Measurements from ENCODE around the gene EML1.

Gene EML1

GRCh38 chr14:99943620-99944019 is 150.4 kb downstream of the EML1 start:
- DNase-seq, result no peak

DNA sequence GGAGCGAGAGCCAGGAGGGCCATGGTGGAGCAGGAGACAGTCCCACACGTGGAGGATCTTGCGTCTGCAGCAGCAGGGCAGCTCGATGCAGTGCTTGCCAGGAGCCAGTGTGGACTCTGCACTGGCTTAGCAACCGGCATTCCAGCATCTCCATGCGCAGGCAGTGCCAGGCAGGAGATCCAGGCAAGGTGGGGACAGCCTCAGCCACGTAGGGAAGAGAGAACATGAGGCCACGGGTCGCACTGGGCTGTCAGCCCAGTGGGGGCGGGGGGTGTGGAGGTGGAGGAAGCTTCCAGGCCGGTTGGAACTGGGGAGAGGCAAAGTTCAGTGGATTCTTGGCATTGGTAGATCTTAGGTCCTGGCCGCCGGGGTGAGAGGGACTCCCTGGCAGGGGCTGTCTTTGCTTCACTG is 151.0 kb downstream of the EML1 start:
- no peak for DNase-seq

DNA sequence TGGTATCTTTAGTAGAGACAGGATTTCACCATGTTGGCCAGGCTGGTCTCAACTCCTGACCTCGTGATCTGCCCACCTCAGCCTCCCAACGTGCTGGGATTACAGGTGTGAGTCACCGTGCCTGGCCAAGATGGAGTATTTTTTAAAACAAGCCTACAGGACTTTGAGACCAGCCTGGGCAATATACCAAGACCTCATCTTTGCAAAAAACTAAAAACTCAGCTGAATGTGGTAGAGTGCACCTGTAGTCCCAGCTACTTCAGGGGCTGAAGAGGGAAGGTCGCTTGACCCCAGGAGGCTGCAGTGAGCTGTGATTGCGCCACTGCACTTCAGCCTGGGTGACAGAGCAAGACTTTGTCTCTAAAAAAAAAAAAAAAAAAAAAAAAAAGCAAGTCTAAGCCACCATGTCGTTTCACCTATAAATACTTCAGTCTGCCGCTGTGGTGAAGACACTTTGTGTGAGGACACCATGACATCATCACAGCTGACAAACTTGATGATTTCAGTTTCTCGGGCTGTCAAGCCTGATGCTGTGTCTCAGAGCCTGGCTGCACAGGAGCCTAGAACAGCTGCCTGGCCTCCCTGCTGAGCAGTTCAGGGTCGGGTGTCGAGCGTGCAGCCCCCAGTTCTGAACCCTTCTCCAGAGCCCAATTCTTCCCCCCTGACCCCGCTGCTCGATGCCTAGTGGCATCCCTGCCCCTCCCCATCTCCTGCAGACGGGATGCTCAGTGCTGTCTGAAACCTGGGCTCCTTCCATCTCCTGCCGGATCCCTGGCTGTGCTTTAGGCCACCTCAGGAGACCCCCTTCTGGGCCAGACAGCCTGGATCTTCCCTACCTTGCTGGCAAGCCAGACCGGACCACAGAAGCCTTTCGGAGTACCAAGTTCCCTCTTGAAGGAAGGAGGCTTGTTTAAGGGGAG is 152.8 kb downstream of the EML1 start:
- peak; percentile 33 for DNase-seq

DNA sequence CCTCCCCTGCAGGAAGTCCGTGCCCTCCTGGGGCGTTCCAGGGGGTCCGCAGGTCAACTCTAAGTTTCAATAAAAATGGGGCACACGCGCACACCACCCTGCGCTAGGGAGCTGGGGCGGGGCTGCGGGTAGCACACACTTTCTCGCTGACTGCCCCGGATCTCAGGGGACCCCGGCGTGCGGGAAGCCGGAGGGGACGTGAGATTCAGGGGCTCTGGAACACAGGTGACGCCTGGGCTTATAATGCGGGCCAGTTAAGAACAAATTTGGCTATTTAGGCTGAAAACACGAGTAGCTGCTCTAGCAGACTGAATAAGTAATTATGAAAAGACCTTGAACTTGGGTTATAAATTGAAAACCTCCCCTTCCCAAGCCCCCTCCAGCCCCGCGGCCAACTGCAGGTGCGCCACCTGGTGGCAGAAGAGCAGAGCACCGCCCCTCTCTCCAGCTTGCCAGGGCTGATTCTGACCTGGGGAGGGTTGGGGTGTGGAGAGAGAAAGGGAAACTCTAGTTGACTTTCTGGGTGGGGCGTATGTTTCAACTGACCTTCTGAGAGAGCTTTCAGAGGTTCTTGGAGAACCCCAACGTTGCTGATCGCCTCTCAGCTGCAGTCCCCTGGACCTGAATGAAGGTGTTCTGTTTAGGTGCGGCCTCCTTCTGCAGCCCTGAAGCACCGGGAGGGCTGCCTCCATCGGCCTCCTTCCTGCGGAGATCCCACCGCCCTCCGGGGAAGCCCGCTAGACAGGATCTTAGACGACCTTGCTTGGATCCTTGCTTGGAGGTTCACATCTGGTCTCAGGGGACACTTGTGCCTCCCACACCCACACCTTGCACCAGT is 153.7 kb downstream of the EML1 start:
- DNase-seq, result peak; percentile 74

- no peak for DNase-seq
Observed at GRCh38 chr14:99947695-99948094, 154.5 kb downstream of the EML1 start.

DNA sequence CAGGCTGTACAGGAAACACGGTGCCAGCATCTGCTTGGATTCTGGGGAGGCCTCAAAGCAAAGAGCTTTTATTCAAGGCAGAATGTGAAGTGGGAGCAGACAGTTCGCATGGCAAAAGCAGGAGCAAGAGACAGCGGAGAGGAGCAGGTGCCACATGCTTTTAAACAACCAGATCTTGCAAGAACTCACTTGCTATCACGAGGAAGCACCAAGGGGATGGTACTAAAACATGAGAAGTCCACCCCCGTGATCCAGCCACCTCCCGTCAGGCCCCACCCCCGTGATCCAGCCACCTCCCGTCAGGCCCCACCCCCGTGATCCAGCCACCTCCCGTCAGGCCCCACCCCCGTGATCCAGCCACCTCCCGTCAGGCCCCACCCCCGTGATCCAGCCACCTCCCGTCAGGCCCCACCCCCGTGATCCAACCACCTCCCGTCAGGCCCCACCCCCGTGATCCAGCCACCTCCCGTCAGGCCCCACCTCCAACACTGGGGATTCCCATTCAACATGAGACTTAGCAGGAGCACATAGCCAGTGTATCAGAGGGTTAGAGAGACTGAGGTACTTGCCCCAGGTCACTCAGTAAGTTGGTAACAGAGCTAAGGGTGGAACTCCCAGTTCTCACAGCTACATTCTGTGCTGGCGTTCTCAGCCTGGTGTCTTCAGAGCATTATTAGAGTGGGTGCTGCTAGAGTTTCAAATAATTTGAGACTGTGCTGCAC is 156.0 kb downstream of the EML1 start:
- DNase-seq, result peak; percentile 9

DNA sequence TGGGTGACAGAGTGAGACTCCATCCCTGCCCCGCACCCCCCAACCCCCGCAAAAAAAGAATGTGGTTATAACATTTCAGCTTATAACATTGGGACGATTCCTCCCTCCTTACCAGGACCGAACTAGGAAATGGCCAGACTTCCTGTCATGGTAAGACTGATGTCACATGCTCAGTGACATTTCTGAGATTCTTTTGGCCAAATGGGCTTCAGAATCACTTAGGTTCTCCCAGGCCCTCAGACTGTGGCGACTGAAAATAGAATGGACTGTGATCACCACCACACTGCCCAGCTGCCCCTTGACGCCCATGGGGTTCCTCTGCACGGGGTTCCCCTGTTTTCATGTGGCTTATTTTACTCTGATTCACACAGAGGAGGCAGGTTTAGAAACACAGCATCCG is 157.0 kb downstream of the EML1 start:
- DNase-seq, result peak; percentile 10

DNA sequence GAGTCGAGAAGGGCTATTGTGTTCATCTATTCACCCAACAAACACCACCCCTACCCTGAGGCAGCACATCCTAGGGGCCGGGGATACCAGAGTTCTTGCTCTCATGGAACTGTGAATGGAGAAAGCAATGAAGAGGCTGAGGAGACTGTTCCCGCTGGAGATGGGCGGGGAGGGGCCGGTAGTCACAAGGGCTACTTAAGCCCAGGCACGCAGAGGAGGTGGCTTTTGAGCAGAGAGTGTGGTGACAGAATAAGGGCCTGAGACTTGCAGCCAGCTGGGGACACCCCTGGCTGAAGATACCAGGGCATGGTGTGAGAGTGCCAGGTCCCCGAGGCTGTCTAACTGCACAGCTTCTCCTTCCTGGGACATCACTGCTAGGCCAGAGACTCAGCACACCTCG is 157.9 kb downstream of the EML1 start:
- peak; percentile 9 for DNase-seq

DNA sequence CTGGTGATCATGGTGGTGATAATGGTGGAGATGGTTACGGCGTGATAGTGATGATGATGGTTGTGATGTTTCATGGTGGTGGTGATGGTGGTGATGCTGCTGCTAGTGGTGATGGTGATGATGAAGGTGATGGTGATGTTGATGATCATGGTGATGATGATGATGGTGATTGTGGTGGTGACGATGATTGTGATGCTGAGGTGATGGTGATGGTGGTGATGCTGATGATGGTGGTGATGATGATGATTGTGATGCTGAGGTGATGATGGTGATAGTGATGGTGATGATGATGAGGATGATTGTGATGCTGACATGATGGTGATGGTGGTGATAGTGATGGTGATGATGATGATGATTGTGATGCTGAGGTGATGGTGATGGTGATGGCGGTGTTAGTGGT is 158.8 kb downstream of the EML1 start:
- no peak for DNase-seq

DNA sequence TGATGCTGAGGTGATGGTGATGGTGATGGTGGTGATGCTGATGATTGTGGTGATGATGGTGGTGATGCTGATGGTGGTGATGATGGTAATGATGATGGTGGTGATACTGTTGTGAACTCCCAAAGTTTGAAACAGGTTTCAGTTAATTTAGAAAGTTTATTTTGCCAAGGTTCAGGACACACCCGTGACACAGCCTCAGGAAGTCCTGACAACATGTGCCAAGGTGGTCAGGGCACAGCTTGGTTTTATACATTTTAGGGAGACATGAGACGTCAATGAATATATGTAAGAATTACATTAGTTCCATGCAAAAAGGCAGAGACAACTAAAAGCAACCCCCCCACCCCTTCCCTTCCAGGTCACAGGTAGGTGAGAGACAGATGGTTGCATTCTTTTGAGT is 159.2 kb downstream of the EML1 start:
- no peak for DNase-seq

DNA sequence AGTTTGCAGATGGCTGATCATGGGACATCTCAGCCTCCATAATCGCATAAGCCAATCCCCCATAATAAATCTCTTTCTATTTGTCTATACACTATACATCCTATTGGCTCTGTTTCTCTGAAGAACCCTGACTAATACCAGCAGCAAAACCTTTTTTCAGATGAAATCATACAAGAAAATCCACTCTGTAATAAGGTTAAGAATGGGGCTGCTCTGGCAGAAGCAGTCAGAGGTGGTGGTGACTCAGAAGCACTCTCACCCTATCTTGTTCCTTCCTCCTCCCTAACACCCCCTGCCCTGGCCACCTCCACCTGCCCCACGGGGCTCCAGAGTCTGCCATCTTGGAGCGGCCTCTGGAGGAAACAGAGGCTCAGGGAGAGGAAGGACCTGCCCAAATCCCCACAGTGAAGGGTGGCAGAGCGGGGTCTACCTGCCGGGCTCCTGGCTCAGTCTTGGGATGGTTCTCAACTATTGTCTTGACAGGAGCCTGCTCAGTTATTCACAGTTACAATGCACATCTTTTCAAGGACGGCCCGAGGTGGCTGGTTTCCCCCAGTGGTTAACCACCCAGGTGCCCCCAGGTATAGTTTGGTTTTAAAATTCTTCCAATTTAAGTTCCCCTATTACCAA is 162.7 kb downstream of the EML1 start:
- no peak for DNase-seq

- no peak for DNase-seq
Observed at GRCh38 chr14:99958380-99958779, 165.2 kb downstream of the EML1 start.

GRCh38 chr14:99961826-99962518 is 168.8 kb downstream of the EML1 start:
- DNase-seq, result no peak

DNA sequence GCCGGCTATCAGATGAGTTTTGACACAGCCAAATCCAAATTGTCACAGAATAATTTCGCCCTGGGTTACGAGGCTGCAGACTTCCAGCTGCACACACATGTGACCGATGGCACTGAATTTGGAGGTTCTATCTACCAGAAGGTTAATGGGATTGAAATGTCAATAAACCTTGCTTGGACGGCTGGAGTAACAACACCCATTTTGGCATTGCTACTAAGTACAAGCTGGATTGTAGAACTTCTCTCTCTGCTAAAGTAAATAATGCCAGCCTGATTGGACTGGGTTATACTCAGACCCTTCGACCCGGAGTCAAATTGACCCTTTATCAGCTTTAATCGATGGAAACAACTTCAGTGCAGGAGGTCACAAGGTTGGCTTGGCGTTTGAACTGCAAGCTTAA is 171.8 kb downstream of the EML1 start:
- DNase-seq, result no peak

GRCh38 chr14:99966037-99966835 is 173.0 kb downstream of the EML1 start:
- DNase-seq, result peak; percentile 18

DNA sequence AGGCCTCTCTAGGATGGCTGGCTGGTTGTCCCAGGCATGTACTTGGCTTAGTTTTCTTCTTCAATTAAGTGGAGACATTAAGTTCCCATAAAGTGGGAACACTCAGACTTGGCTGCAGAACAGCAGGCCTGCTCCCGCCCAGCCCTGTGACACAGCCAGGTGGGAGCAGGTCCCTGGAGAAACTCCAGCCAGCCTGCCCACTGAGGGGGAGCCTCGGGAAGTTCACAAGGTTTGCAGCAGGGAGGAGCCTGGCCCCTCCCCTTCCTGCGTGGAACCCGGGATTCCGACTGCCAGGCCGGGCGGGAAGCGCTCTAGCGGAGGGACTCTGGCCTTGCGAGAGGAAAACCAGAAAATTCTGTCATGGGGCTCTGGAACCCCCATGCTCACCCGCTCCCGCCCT is 173.7 kb downstream of the EML1 start:
- DNase-seq, result peak; percentile 10

DNA sequence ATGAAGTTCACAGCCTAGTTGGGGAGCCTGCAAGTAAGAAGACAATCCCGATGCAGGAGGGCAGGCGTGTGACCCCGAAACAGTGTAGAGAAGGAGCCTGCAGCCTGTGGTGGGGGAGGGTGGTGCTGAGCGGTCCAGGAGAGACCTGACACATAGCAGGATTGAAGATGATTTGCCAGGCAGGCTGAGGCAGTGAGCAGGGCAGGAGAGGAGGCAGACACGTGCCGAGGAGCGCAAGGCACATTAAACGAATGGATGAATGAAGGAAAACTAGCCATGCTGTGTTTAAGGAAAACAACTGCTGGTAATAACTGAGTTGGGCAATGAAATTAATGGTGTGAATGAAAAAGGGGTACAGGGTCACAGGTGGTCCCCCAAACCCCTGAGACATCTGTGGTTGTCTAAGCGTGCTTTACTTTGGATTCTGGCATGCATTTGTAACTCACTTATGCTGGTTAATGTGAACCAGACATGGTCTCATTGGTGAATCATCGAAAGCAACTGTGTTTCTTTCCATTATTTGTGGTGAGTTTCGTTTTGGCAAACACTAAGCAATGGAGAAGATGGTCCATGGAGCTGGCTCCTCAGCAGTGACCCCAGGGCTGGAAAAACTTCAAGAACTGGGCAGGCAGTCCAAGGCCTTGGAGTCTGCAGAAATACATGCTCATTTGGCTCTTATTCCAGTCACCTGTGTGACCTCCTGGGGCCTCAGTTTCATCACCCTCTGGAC is 175.1 kb downstream of the EML1 start:
- peak; percentile 60 for DNase-seq

DNA sequence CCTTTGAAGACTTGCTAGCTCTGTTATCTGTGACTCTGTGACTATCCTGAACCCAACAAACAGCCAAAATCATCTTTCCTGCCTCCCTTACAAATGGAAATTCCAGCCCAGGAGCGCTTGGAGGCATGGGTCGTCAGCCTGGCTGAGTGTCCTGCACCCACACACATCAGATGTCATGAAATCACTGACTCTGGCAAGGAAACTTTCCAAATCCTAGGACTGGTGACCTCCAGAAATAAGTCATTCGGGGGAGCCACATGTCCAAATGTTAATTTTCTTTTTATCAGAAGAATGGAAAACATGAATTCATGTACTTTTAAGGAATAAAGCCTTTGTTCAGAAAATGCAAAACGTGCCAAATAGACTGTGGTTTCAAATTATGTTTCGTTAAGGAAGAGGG is 175.7 kb downstream of the EML1 start:
- DNase-seq, result peak; percentile 6

DNA sequence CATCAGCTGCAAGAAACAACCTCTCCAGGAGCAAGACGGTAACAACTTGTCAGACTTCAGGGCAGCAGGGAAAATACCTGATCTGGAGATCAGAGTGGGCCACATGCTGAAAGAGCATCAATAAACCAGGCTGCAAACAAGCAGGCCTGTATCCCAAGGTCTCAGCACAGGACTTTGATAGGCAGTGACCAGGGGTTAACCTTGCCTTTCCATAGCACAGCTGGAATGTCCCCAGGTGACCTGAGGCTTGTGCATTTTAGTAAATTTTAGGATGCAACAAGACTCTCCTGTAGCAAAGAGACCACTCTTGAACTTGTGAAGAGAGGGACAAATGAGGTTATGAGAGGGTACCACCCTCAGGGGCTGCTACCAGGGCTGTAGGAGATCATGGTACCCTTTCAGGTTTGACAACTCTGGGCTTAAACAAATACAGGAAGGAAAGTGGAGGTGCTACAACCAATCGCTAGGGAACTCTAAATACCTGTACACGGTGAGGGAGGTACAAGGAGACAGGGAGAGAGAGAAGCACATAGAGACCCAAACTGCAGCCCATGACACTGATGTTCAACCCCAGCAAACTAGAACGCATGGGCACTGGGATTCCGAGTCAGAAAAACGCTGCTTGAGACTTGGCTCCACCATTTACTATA is 176.6 kb downstream of the EML1 start:
- DNase-seq, result peak; percentile 23

Data from eye (tissue), 1 donor.